Measurements from ENCODE around the gene OXA1L. TPM values are rescaled to one million over a fixed set of nuclear protein-coding genes. Genes with fewer than 3 reads are reported as not detected.
A peak's percentile ranks its signal among the peaks of the same experiment; 100 is the strongest.

The OXA1L gene
- total and polyA plus RNA-seq, 5 donors: 92.6 to 134 (median 115) TPM

DNA sequence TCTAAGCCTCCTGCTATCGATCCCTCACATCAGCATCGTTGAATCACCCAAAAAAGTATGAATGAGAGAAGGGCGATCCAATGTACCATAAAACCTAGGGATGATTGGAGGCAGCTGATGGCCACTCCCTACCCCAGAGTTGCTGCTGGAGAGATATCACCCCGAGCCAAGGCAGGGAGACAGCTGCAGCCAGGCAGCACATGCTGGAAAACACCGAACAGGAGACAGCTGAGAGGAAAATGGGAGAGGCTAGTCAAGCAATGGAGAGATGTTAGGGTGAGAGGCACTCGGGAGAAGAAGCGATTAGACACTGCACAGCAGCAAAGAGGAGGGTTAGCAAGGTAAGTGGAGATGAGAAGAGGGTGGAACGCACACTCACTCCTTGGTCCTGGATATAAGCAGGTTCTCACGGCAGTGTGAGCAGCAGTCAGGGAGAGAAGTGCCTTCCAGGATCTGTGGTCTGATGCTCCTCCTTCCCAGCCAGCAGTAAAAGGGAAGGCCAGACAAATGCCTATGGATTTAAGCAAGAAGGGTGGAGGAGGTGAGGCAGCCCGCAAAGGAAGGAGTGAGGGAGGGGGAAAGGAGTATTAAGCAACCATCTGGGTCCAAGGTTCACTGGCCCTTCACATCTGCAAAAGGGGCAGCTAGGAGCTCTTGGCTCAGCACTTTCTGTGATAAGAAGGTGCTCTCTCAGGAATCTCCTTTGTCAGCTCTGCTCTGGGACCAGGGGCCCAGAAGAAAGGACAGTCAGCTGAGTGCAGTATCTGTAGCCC lies 48.6 kb downstream of the OXA1L start, which contains the start of gene SLC7A7:
Gene SLC7A7 (minus strand): TSS at position 495 of the 773 bp plus-strand sequence. CDS start 2,037 bp downstream, outside the sequence.
- H3K4me1 ChIP-seq (ENCODE audit: control insufficient read depth, insufficient read depth, low read length): peaks cover 6% of the 10 kb centered on the region
- WGBS: 53% methylated on average over 10 of the region's 10 CpGs
- no peaks in the 10 kb centered on the region for H3K27me3 ChIP-seq (ENCODE audit: control insufficient read depth, insufficient read depth)
- peak within 1 kb of the TSS; percentile 38 for H3K4me3 ChIP-seq (ENCODE audit: low read length)
- intact Hi-C loops (cut with DNase I): no loop called here
- ATAC-seq (peak in 1 of 2 donors; percentile 3), DNase-seq (no peak)
- H3K9me3 ChIP-seq (ENCODE audit: control insufficient read depth, low read length): no peaks in the 10 kb centered on the region
- H3K27ac ChIP-seq (ENCODE audit: low read length): peak within 1 kb of the TSS; percentile 53

DNA sequence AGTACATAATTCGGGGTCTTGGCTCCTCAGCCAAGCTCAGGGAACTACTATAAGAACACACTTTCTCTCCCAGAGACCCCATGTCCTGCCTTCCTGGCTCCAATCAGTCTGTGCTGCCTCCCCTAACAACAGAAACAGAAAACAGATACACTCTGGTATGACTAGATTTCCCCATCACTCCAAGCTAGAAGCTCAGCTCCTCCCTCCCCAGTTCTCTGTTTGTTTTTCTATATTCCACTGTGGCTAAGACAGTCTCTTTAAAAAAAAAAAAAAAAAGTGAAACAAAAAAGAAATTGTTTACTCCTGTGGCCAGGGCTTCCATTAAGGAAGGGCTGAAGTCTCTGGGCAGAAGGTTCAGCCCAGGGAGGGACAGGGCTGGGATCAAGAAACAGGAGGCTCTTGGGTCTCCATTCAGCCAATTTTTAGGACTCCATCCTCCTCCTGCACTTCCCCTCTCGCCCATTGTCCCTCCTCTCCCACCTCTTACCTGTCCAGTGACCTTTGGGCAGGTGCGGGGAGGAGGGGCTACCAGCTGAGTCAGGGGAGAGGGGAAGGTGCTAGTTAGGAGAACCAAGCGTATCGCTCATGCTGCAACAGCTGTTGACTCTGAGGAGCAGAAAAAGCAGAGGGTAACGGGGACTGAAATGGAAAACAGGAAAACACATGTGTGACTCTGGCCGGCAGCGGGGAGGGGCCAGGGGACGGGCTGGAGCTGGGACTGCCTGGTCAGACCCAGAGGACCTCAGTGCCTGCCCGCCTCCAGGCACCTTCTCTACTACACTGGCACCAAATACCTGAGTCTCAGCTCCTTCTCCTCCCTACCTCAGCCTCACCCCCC lies 52.9 kb downstream of the OXA1L start:
- H3K9me3 ChIP-seq (ENCODE audit: control insufficient read depth, low read length): no peaks in the 10 kb centered on the region
- 14% methylated on average over 10 of the region's 10 CpGs for WGBS
- intact Hi-C loops (cut with DNase I): no loop called here
- H3K4me3 ChIP-seq (ENCODE audit: low read length): peak overlapping the region; percentile 44
- H3K4me1 ChIP-seq (ENCODE audit: control insufficient read depth, insufficient read depth, low read length): peaks cover 6% of the 10 kb centered on the region
- H3K27me3 ChIP-seq (ENCODE audit: control insufficient read depth, insufficient read depth): no peaks in the 10 kb centered on the region
- ATAC-seq (peak; percentile 47 to 48), DNase-seq (peak; percentile 40 to 81 (median 80))
- H3K27ac ChIP-seq (ENCODE audit: low read length): peak overlapping the region; percentile 91

DNA sequence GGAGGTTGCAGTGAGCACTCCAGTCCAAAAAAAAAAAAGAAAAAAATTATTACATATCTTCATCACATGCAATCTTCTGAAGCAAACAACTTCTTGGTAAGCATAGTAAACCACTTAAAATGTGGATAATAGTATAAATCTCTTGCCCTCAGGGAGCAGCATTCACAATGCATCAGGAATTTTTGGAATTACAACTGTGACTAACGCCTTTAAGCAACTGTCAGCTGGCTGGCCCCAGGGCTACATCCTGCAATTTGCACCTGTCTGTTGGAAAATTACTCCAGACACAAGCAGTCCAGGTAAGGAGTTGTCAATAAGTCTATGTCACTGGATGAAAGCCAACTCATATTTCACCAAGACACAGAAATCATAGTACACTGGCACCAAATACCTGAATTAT lies 54.2 kb downstream of the OXA1L start:
- intact Hi-C loops (cut with DNase I): loop anchor here in 1 of 4 donors (10.0 kb wide), 1 partner anchor 266 kb away; no protein-coding TSS in a partner anchor
- H3K27ac ChIP-seq (ENCODE audit: low read length): no peak overlapping the region
- WGBS: 92% methylated on average over 1 of the region's 1 CpG
- DNase-seq (no peak), ATAC-seq (no peak)
- peaks cover 1% of the 10 kb centered on the region for H3K4me1 ChIP-seq (ENCODE audit: control insufficient read depth, insufficient read depth, low read length)
- no peak overlapping the region for H3K4me3 ChIP-seq (ENCODE audit: low read length)
- no peaks in the 10 kb centered on the region for H3K9me3 ChIP-seq (ENCODE audit: control insufficient read depth, low read length)
- no peaks in the 10 kb centered on the region for H3K27me3 ChIP-seq (ENCODE audit: control insufficient read depth, insufficient read depth)

DNA sequence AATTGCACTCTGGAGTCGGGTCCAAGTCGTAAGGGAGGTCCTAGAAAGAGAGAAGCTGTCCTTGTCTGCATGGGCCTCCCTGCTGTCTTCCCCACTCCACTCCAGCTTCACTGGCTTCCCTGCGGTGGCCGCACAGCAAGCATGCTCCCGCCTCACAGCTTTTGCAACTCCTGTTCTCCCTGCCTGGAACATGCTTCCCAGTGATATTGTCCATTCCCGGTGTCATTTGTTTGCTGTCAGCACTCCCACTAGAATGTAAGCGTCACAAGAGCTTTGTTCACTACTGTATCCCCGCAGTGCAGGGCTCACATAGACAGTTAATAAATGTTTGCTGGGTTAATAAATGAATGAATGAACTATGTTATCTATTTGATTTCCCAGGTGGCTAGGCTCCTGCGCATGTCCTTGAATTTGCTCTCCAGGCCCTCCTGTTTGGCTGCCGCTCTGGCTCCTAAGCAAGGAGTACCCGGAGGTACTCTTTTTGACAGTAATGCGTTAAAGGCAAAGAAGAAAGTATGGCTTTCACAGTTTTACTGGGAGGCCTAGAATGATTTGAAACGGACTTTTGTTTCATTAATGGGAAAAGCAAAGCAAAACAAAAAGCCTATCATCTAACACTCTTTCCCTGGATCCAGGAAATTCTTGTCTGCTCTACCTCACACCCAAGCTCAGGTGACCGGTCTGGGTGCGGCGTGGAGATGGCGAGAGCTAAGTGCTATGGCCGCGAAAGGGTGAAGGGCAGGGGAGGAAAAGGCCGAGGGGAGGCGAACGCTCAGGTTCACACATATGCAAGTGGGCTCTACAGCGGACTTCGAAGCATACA lies 54.9 kb downstream of the OXA1L start:
- ATAC-seq: no peak
- H3K4me3 ChIP-seq (ENCODE audit: low read length): no peak overlapping the region
- H3K27ac ChIP-seq (ENCODE audit: low read length): no peak overlapping the region
- peak in 1 of 3 donors; percentile 58 for DNase-seq
- H3K4me1 ChIP-seq (ENCODE audit: control insufficient read depth, insufficient read depth, low read length): no peaks in the 10 kb centered on the region
- H3K9me3 ChIP-seq (ENCODE audit: control insufficient read depth, low read length): no peaks in the 10 kb centered on the region
- H3K27me3 ChIP-seq (ENCODE audit: control insufficient read depth, insufficient read depth): no peaks in the 10 kb centered on the region
- 78% methylated on average over 24 of the region's 24 CpGs for WGBS
- intact Hi-C loops (cut with DNase I): loop anchor here in 3 of 4 donors (2.0 to 10.0 kb wide), 2 partner anchors 31 to 267 kb away; no protein-coding TSS in a partner anchor

DNA sequence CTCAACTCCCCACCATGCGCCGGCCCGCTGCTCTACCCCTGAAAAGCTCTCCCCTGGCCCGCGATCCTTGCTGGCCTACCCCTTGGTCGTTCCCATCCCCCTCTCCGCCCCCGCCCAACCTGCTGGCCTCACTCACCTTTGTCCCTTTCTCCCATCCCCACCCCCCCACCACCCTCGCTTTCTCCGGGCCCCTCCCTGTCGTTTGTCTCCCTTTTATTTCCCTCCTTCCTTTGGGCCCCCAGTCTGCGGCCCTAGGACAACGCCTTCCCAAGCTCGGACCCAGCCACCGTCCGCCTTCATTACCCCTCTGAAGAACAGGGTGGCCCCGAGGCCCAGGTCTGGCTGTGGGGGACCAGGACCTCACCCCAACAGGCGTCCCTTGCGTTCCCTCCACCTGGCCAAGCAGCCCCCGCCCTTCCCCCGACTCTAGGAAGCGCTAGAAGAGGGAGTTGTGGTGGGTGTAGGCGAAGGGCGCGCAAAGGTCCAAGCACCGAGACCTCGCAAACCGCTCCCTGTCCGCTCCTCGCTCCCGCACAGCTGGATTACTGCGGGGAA lies 55.6 kb downstream of the OXA1L start:
- DNase-seq (peak in 1 of 3 donors; percentile 65), ATAC-seq (peak in 1 of 2 donors; percentile 2)
- Histone ChIP-seq H3K27ac (ENCODE audit: low read length) (no peak overlapping the region), H3K9me3 (ENCODE audit: control insufficient read depth, low read length) (no peaks in the 10 kb centered on the region), H3K27me3 (ENCODE audit: control insufficient read depth, insufficient read depth) (no peaks in the 10 kb centered on the region), H3K4me3 (ENCODE audit: low read length) (peak overlapping the region; percentile 48), H3K4me1 (ENCODE audit: control insufficient read depth, insufficient read depth, low read length) (no peaks in the 10 kb centered on the region)
- intact Hi-C loops (cut with DNase I): loop anchor here in 3 of 4 donors (2.0 to 10.0 kb wide), 2 partner anchors 31 to 267 kb away; no protein-coding TSS in a partner anchor
- WGBS: 50% methylated on average over 32 of the region's 32 CpGs

Other genes starting within 250 kb of the OXA1L start
- 100 to 1,000 TPM; 122 to 168 (median 158) TPM for gene DAD1, start 177.5 kb upstream of the OXA1L start, total RNA-seq
- 220 TPM for gene DAD1, start 177.5 kb upstream of the OXA1L start, polyA plus RNA-seq
- gene ABHD4, start 168.4 kb upstream of the OXA1L start, total RNA-seq: 10 to 100 TPM; 29.7 to 40.9 (median 36.9) TPM
- gene ABHD4, start 168.4 kb upstream of the OXA1L start, polyA plus RNA-seq: 20.3 TPM
- gene OR6J1, start 122.3 kb upstream of the OXA1L start, total RNA-seq: not detected
- gene OR6J1, start 122.3 kb upstream of the OXA1L start, polyA plus RNA-seq: not detected
- 10 to 100 TPM in 1 of 4 donors, 1 to 10 TPM in 3; 5.7 to 13.6 (median 7.5) TPM for gene SLC7A7, start 48.7 kb downstream of the OXA1L start, total RNA-seq
- gene SLC7A7, start 48.7 kb downstream of the OXA1L start, polyA plus RNA-seq: 3.1 TPM
- gene MRPL52, start 63.2 kb downstream of the OXA1L start, total RNA-seq: 100 to 1,000 TPM in 1 of 4 donors, 10 to 100 TPM in 3; 86.2 to 115 (median 91.1) TPM
- gene MRPL52, start 63.2 kb downstream of the OXA1L start, polyA plus RNA-seq: 113 TPM
- gene MMP14, start 69.9 kb downstream of the OXA1L start, total RNA-seq: 10 to 100 TPM; 45.3 to 64.1 (median 50.0) TPM
- 33.3 TPM for gene MMP14, start 69.9 kb downstream of the OXA1L start, polyA plus RNA-seq
- 10 to 100 TPM; 66.2 to 89.7 (median 76.5) TPM for gene LRP10, start 105.1 kb downstream of the OXA1L start, total RNA-seq
- gene LRP10, start 105.1 kb downstream of the OXA1L start, polyA plus RNA-seq: 28.7 TPM
- under 1 TPM in 1 of 4 donors, not detected in 3; 0.25 TPM for gene REM2, start 116.5 kb downstream of the OXA1L start, total RNA-seq
- 0.07 TPM for gene REM2, start 116.5 kb downstream of the OXA1L start, polyA plus RNA-seq
- 10 to 100 TPM; 56.0 to 66.3 (median 61.6) TPM for gene RBM23, start 152.5 kb downstream of the OXA1L start, total RNA-seq
- gene RBM23, start 152.5 kb downstream of the OXA1L start, polyA plus RNA-seq: 26.0 TPM
- 10 to 100 TPM; 37.3 to 52.1 (median 49.5) TPM for gene PRMT5, start 162.7 kb downstream of the OXA1L start, total RNA-seq
- gene PRMT5, start 162.7 kb downstream of the OXA1L start, polyA plus RNA-seq: 22.0 TPM
- 10 to 100 TPM; 16.5 to 33.5 (median 27.2) TPM for gene HAUS4, start 190.4 kb downstream of the OXA1L start, total RNA-seq
- gene HAUS4, start 190.4 kb downstream of the OXA1L start, polyA plus RNA-seq: 29.6 TPM
- gene AJUBA, start 215.9 kb downstream of the OXA1L start, total RNA-seq: 1 to 10 TPM; 5.7 to 6.9 (median 6.6) TPM
- gene AJUBA, start 215.9 kb downstream of the OXA1L start, polyA plus RNA-seq: 4.8 TPM
- gene C14orf93, start 243.5 kb downstream of the OXA1L start, total RNA-seq: 10 to 100 TPM in 1 of 4 donors, 1 to 10 TPM in 3; 5.8 to 11.4 (median 6.7) TPM
- gene C14orf93, start 243.5 kb downstream of the OXA1L start, polyA plus RNA-seq: 4.1 TPM